ENCODE measurements around the gene RSRC1. TPM values are rescaled to one million over a fixed set of nuclear protein-coding genes. Genes with fewer than 3 reads are reported as not detected.

Gene RSRC1
- total and polyA plus RNA-seq, 2 of the 8 experiments (the other 6 are each of a cell fraction or from before 2014, with no cell fraction given) = 2.0 to 27.9 TPM

DNA sequence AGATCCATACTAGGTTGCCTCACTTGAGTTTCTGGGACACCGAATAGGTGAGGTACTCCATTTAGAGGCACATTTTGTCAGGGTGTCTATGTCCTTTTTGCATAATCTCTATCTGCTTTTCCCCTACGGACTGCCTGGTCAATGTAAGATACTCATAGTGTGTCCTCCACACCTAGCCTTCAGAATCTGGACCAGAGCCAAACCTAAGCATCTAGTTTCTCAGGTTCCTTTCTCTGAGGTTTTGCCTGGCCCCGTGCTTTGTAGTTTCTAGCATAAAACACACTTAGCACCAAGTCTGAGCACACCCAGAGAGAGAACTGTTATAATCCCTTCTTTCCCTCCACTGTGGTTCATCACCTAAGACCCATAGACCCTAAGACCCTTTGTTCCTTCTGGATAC is 355.2 kb downstream of the RSRC1 start (continued):
- TF ChIP-seq, protein P1, sequence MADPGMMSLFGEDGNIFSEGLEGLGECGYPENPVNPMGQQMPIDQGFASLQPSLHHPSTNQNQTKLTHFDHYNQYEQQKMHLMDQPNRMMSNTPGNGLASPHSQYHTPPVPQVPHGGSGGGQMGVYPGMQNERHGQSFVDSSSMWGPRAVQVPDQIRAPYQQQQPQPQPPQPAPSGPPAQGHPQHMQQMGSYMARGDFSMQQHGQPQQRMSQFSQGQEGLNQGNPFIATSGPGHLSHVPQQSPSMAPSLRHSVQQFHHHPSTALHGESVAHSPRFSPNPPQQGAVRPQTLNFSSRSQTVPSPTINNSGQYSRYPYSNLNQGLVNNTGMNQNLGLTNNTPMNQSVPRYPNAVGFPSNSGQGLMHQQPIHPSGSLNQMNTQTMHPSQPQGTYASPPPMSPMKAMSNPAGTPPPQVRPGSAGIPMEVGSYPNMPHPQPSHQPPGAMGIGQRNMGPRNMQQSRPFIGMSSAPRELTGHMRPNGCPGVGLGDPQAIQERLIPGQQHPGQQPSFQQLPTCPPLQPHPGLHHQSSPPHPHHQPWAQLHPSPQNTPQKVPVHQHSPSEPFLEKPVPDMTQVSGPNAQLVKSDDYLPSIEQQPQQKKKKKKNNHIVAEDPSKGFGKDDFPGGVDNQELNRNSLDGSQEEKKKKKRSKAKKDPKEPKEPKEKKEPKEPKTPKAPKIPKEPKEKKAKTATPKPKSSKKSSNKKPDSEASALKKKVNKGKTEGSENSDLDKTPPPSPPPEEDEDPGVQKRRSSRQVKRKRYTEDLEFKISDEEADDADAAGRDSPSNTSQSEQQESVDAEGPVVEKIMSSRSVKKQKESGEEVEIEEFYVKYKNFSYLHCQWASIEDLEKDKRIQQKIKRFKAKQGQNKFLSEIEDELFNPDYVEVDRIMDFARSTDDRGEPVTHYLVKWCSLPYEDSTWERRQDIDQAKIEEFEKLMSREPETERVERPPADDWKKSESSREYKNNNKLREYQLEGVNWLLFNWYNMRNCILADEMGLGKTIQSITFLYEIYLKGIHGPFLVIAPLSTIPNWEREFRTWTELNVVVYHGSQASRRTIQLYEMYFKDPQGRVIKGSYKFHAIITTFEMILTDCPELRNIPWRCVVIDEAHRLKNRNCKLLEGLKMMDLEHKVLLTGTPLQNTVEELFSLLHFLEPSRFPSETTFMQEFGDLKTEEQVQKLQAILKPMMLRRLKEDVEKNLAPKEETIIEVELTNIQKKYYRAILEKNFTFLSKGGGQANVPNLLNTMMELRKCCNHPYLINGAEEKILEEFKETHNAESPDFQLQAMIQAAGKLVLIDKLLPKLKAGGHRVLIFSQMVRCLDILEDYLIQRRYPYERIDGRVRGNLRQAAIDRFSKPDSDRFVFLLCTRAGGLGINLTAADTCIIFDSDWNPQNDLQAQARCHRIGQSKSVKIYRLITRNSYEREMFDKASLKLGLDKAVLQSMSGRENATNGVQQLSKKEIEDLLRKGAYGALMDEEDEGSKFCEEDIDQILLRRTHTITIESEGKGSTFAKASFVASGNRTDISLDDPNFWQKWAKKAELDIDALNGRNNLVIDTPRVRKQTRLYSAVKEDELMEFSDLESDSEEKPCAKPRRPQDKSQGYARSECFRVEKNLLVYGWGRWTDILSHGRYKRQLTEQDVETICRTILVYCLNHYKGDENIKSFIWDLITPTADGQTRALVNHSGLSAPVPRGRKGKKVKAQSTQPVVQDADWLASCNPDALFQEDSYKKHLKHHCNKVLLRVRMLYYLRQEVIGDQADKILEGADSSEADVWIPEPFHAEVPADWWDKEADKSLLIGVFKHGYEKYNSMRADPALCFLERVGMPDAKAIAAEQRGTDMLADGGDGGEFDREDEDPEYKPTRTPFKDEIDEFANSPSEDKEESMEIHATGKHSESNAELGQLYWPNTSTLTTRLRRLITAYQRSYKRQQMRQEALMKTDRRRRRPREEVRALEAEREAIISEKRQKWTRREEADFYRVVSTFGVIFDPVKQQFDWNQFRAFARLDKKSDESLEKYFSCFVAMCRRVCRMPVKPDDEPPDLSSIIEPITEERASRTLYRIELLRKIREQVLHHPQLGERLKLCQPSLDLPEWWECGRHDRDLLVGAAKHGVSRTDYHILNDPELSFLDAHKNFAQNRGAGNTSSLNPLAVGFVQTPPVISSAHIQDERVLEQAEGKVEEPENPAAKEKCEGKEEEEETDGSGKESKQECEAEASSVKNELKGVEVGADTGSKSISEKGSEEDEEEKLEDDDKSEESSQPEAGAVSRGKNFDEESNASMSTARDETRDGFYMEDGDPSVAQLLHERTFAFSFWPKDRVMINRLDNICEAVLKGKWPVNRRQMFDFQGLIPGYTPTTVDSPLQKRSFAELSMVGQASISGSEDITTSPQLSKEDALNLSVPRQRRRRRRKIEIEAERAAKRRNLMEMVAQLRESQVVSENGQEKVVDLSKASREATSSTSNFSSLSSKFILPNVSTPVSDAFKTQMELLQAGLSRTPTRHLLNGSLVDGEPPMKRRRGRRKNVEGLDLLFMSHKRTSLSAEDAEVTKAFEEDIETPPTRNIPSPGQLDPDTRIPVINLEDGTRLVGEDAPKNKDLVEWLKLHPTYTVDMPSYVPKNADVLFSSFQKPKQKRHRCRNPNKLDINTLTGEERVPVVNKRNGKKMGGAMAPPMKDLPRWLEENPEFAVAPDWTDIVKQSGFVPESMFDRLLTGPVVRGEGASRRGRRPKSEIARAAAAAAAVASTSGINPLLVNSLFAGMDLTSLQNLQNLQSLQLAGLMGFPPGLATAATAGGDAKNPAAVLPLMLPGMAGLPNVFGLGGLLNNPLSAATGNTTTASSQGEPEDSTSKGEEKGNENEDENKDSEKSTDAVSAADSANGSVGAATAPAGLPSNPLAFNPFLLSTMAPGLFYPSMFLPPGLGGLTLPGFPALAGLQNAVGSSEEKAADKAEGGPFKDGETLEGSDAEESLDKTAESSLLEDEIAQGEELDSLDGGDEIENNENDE (IDR thresholded peaks at IDR 0.05; ENCODE audit: insufficient replicate concordance, low read length) = no peak
- TF ChIP-seq EGR1 (IDR thresholded peaks at IDR 0.05; ENCODE audit: borderline replicate concordance, low read depth, low read length) (no peak), NANOG (IDR thresholded peaks at IDR 0.05; ENCODE audit: insufficient read depth, low read depth, low read length, poor library complexity, severe bottlenecking) (no peak), SIX5 (IDR thresholded peaks at IDR 0.05; ENCODE audit: low read depth, low read length) (no peak), TAF1 (IDR thresholded peaks at IDR 0.05; ENCODE audit: low read depth, low read length) (no peak), POLR2AphosphoS5 (IDR thresholded peaks at IDR 0.05; ENCODE audit: low read depth, low read length) (no peak)

Data from H1 (cell line).